H9 (cell line): ENCODE data around the gene BCAS4. TPM values are rescaled to one million over a fixed set of nuclear protein-coding genes. Genes with fewer than 3 reads are reported as not detected.

Experiments used
- DNase-seq: peaks from one replicate; pipeline ENCODE4 v3.0.0-alpha.2; 2017
- H2AFZ ChIP-seq: one replicate; pipeline ENCODE4 v1.6.1; 2013; ENCODE audit warnings: mild to moderate bottlenecking, low read length, control low read depth, moderate library complexity
- H2AK5ac ChIP-seq: 2 replicates; pipeline ENCODE4 v1.6.1; 2013; ENCODE audit warnings: low read length, control low read depth, mixed read lengths; ENCODE audit not compliant: insufficient read length
- H2BK120ac ChIP-seq: one replicate; pipeline ENCODE4 v1.6.1; 2013; ENCODE audit warnings: low read depth, mild to moderate bottlenecking, low read length, control low read depth, inconsistent platforms; ENCODE audit not compliant: poor library complexity, severe bottlenecking
- H2BK12ac ChIP-seq: 2 replicates; pipeline ENCODE4 v1.6.1; 2013; ENCODE audit warnings: low read length, control low read depth, mixed read lengths, low read depth; ENCODE audit not compliant: insufficient read length
- H2BK15ac ChIP-seq: 2 replicates; pipeline ENCODE4 v1.6.1; 2013; ENCODE audit warnings: low read depth, low read length, control low read depth
- H2BK20ac ChIP-seq: one replicate; pipeline ENCODE4 v1.6.1; 2013; ENCODE audit warnings: low read depth, mild to moderate bottlenecking, low read length, control low read depth, inconsistent platforms; ENCODE audit not compliant: poor library complexity, severe bottlenecking
- H2BK5ac ChIP-seq: 2 replicates; pipeline ENCODE4 v1.6.1; 2013; ENCODE audit warnings: low read length, control low read depth, mixed read lengths; ENCODE audit not compliant: insufficient read length
- H3K14ac ChIP-seq: 2 replicates; pipeline ENCODE4 v1.6.1; 2013; ENCODE audit warnings: low read length, control low read depth; ENCODE audit not compliant: insufficient read depth
- H3K18ac ChIP-seq: 2 replicates; pipeline ENCODE4 v1.6.1; 2013; ENCODE audit warnings: low read depth, mild to moderate bottlenecking, mixed read lengths, low read length, control low read depth; ENCODE audit not compliant: insufficient read length
- H3K23ac ChIP-seq: 2 replicates; pipeline ENCODE4 v1.6.1; 2013; ENCODE audit warnings: low read length, control low read depth, mixed read lengths, low read depth; ENCODE audit not compliant: insufficient read length
- H3K23me2 ChIP-seq: 2 replicates; pipeline ENCODE4 v1.6.1; 2013; ENCODE audit warnings: low read depth, mild to moderate bottlenecking, mixed read lengths, low read length, control low read depth; ENCODE audit not compliant: insufficient read length, poor library complexity, severe bottlenecking
- H3K27ac ChIP-seq: 2 replicates; pipeline ENCODE4 v1.5.1; 2013; ENCODE audit warnings: low read length, control low read depth, mixed read lengths, low read depth; ENCODE audit not compliant: insufficient read length
- H3K27me3 ChIP-seq: 2 replicates; pipeline ENCODE4 v1.6.1; 2013; ENCODE audit warnings: low read length, control low read depth, inconsistent platforms; ENCODE audit not compliant: insufficient read depth
- H3K4ac ChIP-seq: 2 replicates; pipeline ENCODE4 v1.6.1; 2013; ENCODE audit warnings: low read depth, mild to moderate bottlenecking, control low read depth, inconsistent platforms, low read length, moderate library complexity
- H3K4me1 ChIP-seq: 2 replicates; pipeline ENCODE4 v1.6.1; 2013; ENCODE audit warnings: low read length, control low read depth, inconsistent platforms; ENCODE audit not compliant: insufficient read depth
- H3K4me2 ChIP-seq: 2 replicates; pipeline ENCODE4 v1.6.1; 2013; ENCODE audit warnings: low read length, control low read depth, mixed read lengths; ENCODE audit not compliant: insufficient read length, insufficient read depth
- H3K56ac ChIP-seq: 2 replicates; pipeline ENCODE4 v1.6.1; 2013; ENCODE audit warnings: low read depth, mild to moderate bottlenecking, mixed read lengths, low read length, control low read depth; ENCODE audit not compliant: insufficient read length
- H3K79me1 ChIP-seq: 2 replicates; pipeline ENCODE4 v1.6.1; 2013; ENCODE audit warnings: low read depth, mild to moderate bottlenecking, moderate library complexity, low read length, control low read depth, inconsistent platforms; ENCODE audit not compliant: insufficient read depth, poor library complexity, severe bottlenecking
- H3K79me2 ChIP-seq: 2 replicates; pipeline ENCODE4 v1.6.1; 2013; ENCODE audit warnings: low read length, control low read depth, inconsistent platforms; ENCODE audit not compliant: insufficient read depth
- H3K9ac ChIP-seq: 2 replicates; pipeline ENCODE4 v1.6.1; 2013; ENCODE audit warnings: low read length, control low read depth, mixed read lengths; ENCODE audit not compliant: insufficient read length; ENCODE audit errors: extremely low read depth
- H3K9me3 ChIP-seq: one replicate; pipeline ENCODE4 v1.6.1; 2013; ENCODE audit warnings: low read depth, low read length, inconsistent platforms; ENCODE audit not compliant: control insufficient read depth
- H3T11ph ChIP-seq: one replicate; pipeline ENCODE4 v1.6.1; 2013; ENCODE audit warnings: mild to moderate bottlenecking, low read length, control low read depth, inconsistent platforms
- H4K20me1 ChIP-seq: one replicate; pipeline ENCODE4 v1.6.1; 2013; ENCODE audit not compliant: control insufficient read depth, insufficient read length, insufficient read depth
- H4K5ac ChIP-seq: 2 replicates; pipeline ENCODE4 v1.6.1; 2013; ENCODE audit warnings: low read depth, mild to moderate bottlenecking, mixed read lengths, low read length, control low read depth; ENCODE audit not compliant: insufficient read length
- H4K8ac ChIP-seq: replicated peaks from 2 replicates; pipeline ENCODE4 v1.6.1; 2013; ENCODE audit warnings: low read length, control low read depth, mixed read lengths, low read depth; ENCODE audit not compliant: insufficient read length
- H4K91ac ChIP-seq: 2 replicates; pipeline ENCODE4 v1.6.1; 2013; ENCODE audit warnings: low read depth, mild to moderate bottlenecking, moderate library complexity, mixed read lengths, low read length, control low read depth; ENCODE audit not compliant: insufficient read length
- H3K27ac Mint-ChIP-seq, 3 experiments: 2 replicates in 2 of 3; 3 replicates in 1 of 3; pipeline ENCODE4 v1.8.0; 2020 to 2021; ENCODE audit warnings: mixed read lengths in 3 of 3, mild to moderate bottlenecking in 1 of 3, moderate library complexity in 1 of 3
- H3K27me3 Mint-ChIP-seq: 2 replicates; pipeline ENCODE4 v1.8.0; 2021; ENCODE audit warnings: low read depth, mild to moderate bottlenecking, moderate library complexity, mixed read lengths
- H3K36me3 Mint-ChIP-seq, 3 experiments: 2 replicates in 2 of 3; 3 replicates in 1 of 3; pipeline ENCODE4 v1.8.0; 2020 to 2021; ENCODE audit warnings: low read depth in 3 of 3, mixed read lengths in 3 of 3; ENCODE audit not compliant: insufficient read depth in 1 of 3
- H3K4me1 Mint-ChIP-seq, 2 experiments: 2 replicates each; pipeline ENCODE4 v1.8.0; 2020; ENCODE audit warnings: mixed read lengths in 2 of 2
- H3K4me3 Mint-ChIP-seq, 2 experiments: 2 replicates in 1 of 2; 3 replicates in 1 of 2; pipeline ENCODE4 v1.8.0; 2020 to 2021; ENCODE audit warnings: mild to moderate bottlenecking in 2 of 2, mixed read lengths in 2 of 2, moderate library complexity in 1 of 2
- H3K9me3 Mint-ChIP-seq, 2 experiments: 2 replicates in 1 of 2; 3 replicates in 1 of 2; pipeline ENCODE4 v1.8.0; 2020; ENCODE audit warnings: mild to moderate bottlenecking in 2 of 2, mixed read lengths in 2 of 2, moderate library complexity in 1 of 2
- WGBS: extraction: QIAGEN DNeasy Blood & Tissue Kit; methylation state at CpG from one replicate; pipeline ENCODE4 v1.1.7; 2013; ENCODE audit warnings: missing lambda C conversion rate, low lambda C conversion rate, mixed read lengths; ENCODE audit not compliant: insufficient read length; ENCODE audit errors: extremely low coverage; 5-methylcytosine and 5-hydroxymethylcytosine counted together
- total RNA-seq: library from RNA; stranded (reverse); gene quantifications from 2 replicates; pipeline ENCODE4 v1.2.1, GENCODE V29; 2021
- TF ChIP-seq, protein P1 (sequence below): fragments of 200-600 bp; sonication (generic); conservative IDR thresholded peaks from 3 replicates; pipeline ENCODE4 v1.8.0; 2021; ENCODE audit warnings: antibody characterized with exemption, mild to moderate bottlenecking

Gene BCAS4
- total RNA-seq, 1 experiment from 2014 or later, result 16.9 TPM

DNA sequence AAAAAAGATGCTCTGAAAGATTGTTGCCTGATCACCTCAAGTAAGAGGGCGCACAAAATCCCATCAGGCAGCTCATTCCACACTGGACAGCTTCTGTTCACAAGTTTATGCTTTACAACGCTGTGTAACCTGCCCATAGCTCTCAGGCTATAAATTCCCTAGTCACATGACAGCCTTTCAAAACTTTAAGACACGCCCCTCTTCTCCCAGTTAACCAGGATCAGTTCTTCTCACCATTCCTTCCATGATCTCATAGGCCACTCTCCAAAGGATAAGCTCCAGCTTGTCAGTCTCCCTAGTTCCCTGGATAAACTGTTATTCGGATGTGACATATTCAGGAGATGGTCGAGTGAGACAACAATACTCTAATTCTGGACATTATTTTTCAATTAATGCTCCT is 121.4 kb downstream of the BCAS4 start:
- H2BK15ac ChIP-seq, result no peak overlapping the region
- no peak overlapping the region for H3K56ac ChIP-seq
- H3K4me2 ChIP-seq, result no peak overlapping the region
- H3K4me1 ChIP-seq, result peaks cover 5% of the 10 kb centered on the region; the same call in 1 of the 2 replicates
- H2AFZ ChIP-seq, result no peak overlapping the region
- no peak overlapping the region for H3T11ph ChIP-seq
- no peak overlapping the region for H3K23ac ChIP-seq
- no peak overlapping the region for H3K18ac ChIP-seq
- no peak overlapping the region for H3K9ac ChIP-seq
- no peak overlapping the region for H3K27ac ChIP-seq
- no peak overlapping the region for H2BK120ac ChIP-seq
- no peak overlapping the region for H2BK12ac ChIP-seq
- TF ChIP-seq, protein P1, sequence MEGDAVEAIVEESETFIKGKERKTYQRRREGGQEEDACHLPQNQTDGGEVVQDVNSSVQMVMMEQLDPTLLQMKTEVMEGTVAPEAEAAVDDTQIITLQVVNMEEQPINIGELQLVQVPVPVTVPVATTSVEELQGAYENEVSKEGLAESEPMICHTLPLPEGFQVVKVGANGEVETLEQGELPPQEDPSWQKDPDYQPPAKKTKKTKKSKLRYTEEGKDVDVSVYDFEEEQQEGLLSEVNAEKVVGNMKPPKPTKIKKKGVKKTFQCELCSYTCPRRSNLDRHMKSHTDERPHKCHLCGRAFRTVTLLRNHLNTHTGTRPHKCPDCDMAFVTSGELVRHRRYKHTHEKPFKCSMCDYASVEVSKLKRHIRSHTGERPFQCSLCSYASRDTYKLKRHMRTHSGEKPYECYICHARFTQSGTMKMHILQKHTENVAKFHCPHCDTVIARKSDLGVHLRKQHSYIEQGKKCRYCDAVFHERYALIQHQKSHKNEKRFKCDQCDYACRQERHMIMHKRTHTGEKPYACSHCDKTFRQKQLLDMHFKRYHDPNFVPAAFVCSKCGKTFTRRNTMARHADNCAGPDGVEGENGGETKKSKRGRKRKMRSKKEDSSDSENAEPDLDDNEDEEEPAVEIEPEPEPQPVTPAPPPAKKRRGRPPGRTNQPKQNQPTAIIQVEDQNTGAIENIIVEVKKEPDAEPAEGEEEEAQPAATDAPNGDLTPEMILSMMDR, result no peak
- Mint-ChIP-seq H3K4me1 (peaks cover 58 to 66% of the 10 kb centered on the region in 2 experiments), H3K9me3 (no peaks in the 10 kb centered on the region), H3K4me3 (no peak overlapping the region), H3K27ac (peak overlapping the region in 1 of 3 experiments; percentile 53; a peak in 1 of 7 replicates), H3K27me3 (no peaks in the 10 kb centered on the region), H3K36me3 (peaks cover 11 to 68% (median 57%) of the 10 kb centered on the region in 3 experiments; a peak in 6 of 7 replicates)
- H4K20me1 ChIP-seq, result no peaks in the 10 kb centered on the region
- no peak overlapping the region for H2BK20ac ChIP-seq
- H4K5ac ChIP-seq, result no peak overlapping the region
- H4K8ac ChIP-seq, result no peak overlapping the region
- H4K91ac ChIP-seq, result no peak overlapping the region
- no peak overlapping the region for H3K4ac ChIP-seq
- no CpG with 5 or more reads among the region's 5 CpGs for WGBS
- peaks cover 82% of the 10 kb centered on the region for H3K79me2 ChIP-seq
- H3K9me3 ChIP-seq, result no peaks in the 10 kb centered on the region
- no peak for DNase-seq
- H2BK5ac ChIP-seq, result no peak overlapping the region
- H3K27me3 ChIP-seq, result no peaks in the 10 kb centered on the region
- no peak overlapping the region for H3K14ac ChIP-seq
- no peaks in the 10 kb centered on the region for H3K23me2 ChIP-seq
- no peak overlapping the region for H2AK5ac ChIP-seq
- H3K79me1 ChIP-seq, result no peaks in the 10 kb centered on the region
